WTC11 (cell line): Measurements from ENCODE around the gene LAMA2.

Source experiments
- CTCF ChIP-seq: fragments of 200-600 bp; IDR thresholded peaks from 2 replicates; pipeline ENCODE4 v1.8.0; 2022; ENCODE audit warnings: antibody characterized with exemption
- E2F4 ChIP-seq: sonication (generic); formaldehyde crosslinking; IDR thresholded peaks from 2 replicates; pipeline ENCODE4 v1.8.1; 2022; ENCODE audit warnings: low read depth, mild to moderate bottlenecking, moderate library complexity, missing genetic modification reagents, borderline replicate concordance
- EMX1 ChIP-seq: fragments of 250-450 bp; sonication (Bioruptor Pico); IDR thresholded peaks from 2 replicates; pipeline ENCODE4 v1.8.0; 2021; ENCODE audit warnings: mild to moderate bottlenecking
- FOXJ3 ChIP-seq: sonication (generic); formaldehyde crosslinking; IDR thresholded peaks from 2 replicates; pipeline ENCODE4 v1.9.0; 2021; ENCODE audit warnings: missing genetic modification reagents, mild to moderate bottlenecking, borderline replicate concordance
- FOXP4 ChIP-seq: sonication (generic); formaldehyde crosslinking; IDR thresholded peaks from 2 replicates; pipeline ENCODE4 v1.8.0; 2022; ENCODE audit warnings: mild to moderate bottlenecking, missing genetic modification reagents
- IRF1 ChIP-seq: sonication (generic); formaldehyde crosslinking; IDR thresholded peaks from 2 replicates; pipeline ENCODE4 v1.8.0; 2023; ENCODE audit warnings: missing genetic modification reagents
- MAX ChIP-seq: sonication (generic); formaldehyde crosslinking; IDR thresholded peaks from 2 replicates; pipeline ENCODE4 v1.8.0; 2022; ENCODE audit warnings: mild to moderate bottlenecking, missing genetic modification reagents
- NR2C2 ChIP-seq: sonication (generic); formaldehyde crosslinking; IDR thresholded peaks from 2 replicates; pipeline ENCODE4 v1.8.0; 2022; ENCODE audit warnings: mild to moderate bottlenecking, missing genetic modification reagents
- SP1 ChIP-seq: sonication (generic); formaldehyde crosslinking; conservative IDR thresholded peaks from 2 replicates; pipeline ENCODE4 v1.8.1; 2022; ENCODE audit warnings: missing genetic modification reagents
- STAT6 ChIP-seq: sonication (generic); formaldehyde crosslinking; conservative IDR thresholded peaks from 2 replicates; pipeline ENCODE4 v1.8.1; 2023; ENCODE audit warnings: mild to moderate bottlenecking, low read depth, missing genetic modification reagents, moderate library complexity
- TEAD4 ChIP-seq: sonication (generic); formaldehyde crosslinking; IDR thresholded peaks from 2 replicates; pipeline ENCODE4 v1.8.0; 2022; ENCODE audit warnings: mild to moderate bottlenecking, missing genetic modification reagents
- TF ChIP-seq, protein P1 (sequence below): sonication (generic); formaldehyde crosslinking; IDR thresholded peaks from 2 replicates; pipeline ENCODE4 v1.8.1; 2022; ENCODE audit warnings: low read depth, missing genetic modification reagents, borderline replicate concordance
- TF ChIP-seq, protein P2 (sequence below): sonication (generic); formaldehyde crosslinking; IDR thresholded peaks from 2 replicates; pipeline ENCODE4 v1.8.1; 2022; ENCODE audit warnings: missing genetic modification reagents, borderline replicate concordance
- TF ChIP-seq, protein P3 (sequence below): sonication (generic); formaldehyde crosslinking; IDR thresholded peaks from 2 replicates; pipeline ENCODE4 v1.8.0; 2022; ENCODE audit warnings: mild to moderate bottlenecking, missing genetic modification reagents

DNA sequence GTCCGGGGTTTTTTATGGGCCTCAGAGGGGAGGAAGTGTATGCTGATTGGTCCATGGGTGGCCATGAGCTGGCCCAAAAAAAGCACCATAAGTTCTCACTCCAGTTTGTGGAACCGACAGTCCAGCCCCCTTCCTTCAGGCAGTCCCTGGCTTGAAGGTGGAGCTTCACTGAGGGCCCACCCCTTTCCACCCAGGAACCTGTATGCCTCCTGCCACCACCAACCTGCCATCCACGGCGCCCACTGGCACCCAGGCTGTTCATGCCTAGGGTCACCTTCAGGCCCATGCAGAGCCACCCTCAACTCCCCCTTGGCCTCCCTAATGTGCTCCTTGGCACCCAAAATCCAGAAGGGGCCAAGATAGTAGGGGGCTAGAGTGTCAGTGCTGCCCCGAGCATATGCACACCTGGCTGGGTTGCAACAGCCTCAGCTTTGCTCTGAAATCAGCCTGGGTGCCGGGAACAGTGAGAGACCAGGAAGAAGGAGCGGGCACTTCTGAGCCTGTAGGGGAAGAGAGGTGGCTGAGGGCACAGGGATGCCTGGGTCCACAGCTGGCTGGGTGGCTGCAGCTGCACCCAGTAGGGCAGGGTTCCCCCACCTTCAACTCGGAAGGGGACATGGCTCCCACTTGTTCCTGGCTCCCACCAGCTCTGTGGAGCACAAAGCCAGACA is 534.6 kb downstream of the LAMA2 start:
- TF ChIP-seq CTCF (no peak), STAT6 (CRISPR knock-in tag) (no peak), EMX1 (no peak), TEAD4 (CRISPR knock-in tag) (no peak), MAX (no peak), IRF1 (CRISPR knock-in tag) (no peak), SP1 (CRISPR knock-in tag) (no peak), FOXP4 (no peak), E2F4 (CRISPR knock-in tag) (no peak), NR2C2 (CRISPR knock-in tag) (no peak), FOXJ3 (CRISPR knock-in tag) (no peak)
- TF ChIP-seq, protein P1, sequence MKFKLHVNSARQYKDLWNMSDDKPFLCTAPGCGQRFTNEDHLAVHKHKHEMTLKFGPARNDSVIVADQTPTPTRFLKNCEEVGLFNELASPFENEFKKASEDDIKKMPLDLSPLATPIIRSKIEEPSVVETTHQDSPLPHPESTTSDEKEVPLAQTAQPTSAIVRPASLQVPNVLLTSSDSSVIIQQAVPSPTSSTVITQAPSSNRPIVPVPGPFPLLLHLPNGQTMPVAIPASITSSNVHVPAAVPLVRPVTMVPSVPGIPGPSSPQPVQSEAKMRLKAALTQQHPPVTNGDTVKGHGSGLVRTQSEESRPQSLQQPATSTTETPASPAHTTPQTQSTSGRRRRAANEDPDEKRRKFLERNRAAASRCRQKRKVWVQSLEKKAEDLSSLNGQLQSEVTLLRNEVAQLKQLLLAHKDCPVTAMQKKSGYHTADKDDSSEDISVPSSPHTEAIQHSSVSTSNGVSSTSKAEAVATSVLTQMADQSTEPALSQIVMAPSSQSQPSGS (CRISPR knock-in tag) = no peak
- TF ChIP-seq, protein P2, sequence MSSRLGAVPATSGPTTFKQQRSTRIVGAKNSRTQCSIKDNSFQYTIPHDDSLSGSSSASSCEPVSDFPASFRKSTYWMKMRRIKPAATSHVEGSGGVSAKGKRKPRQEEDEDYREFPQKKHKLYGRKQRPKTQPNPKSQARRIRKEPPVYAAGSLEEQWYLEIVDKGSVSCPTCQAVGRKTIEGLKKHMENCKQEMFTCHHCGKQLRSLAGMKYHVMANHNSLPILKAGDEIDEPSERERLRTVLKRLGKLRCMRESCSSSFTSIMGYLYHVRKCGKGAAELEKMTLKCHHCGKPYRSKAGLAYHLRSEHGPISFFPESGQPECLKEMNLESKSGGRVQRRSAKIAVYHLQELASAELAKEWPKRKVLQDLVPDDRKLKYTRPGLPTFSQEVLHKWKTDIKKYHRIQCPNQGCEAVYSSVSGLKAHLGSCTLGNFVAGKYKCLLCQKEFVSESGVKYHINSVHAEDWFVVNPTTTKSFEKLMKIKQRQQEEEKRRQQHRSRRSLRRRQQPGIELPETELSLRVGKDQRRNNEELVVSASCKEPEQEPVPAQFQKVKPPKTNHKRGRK (CRISPR knock-in tag) = no peak
- TF ChIP-seq, protein P3, sequence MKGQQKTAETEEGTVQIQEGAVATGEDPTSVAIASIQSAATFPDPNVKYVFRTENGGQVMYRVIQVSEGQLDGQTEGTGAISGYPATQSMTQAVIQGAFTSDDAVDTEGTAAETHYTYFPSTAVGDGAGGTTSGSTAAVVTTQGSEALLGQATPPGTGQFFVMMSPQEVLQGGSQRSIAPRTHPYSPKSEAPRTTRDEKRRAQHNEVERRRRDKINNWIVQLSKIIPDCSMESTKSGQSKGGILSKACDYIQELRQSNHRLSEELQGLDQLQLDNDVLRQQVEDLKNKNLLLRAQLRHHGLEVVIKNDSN (CRISPR knock-in tag) = no peak
